GM19240 (cell line): ENCODE measurements around the gene TF.
"Not testable (repeated sequence)": the region's sequence is repeated elsewhere in the genome, so short reads cannot be mapped to it uniquely, and the experiment has no call there.

Experiments used
- DNase-seq: peaks from one replicate; pipeline ENCODE4 v3.0.0; 2011; ENCODE audit warnings: low spot score; ENCODE audit not compliant: insufficient read length

Gene TF

GRCh38 chr3:133763797-133764683 lies 17.8 kb downstream of the TF start:
- no peak for DNase-seq

DNA sequence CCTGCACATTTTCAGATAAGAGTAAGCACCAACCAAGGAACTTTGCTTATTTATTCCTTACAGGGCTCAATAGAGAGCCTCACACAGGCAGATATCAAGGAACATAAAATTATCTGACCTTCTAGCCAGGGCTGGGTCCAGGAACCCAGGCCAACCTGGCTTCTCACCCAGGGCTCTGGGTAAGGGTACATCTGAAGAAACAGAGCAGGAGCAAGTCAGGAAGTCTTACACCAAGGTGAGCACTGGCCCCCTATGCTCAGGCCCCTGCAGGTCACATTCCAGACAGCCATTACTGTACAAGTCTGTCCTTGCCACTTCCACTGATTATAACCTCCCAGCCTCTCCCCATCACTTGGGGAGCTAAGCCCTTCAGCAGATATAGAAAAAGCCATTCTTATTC lies 19.1 kb downstream of the TF start:
- no peak for DNase-seq

GRCh38 chr3:133767607-133768006 lies 21.4 kb downstream of the TF start:
- DNase-seq = no peak

GRCh38 chr3:133769536-133769935 lies 23.3 kb downstream of the TF start:
- no peak for DNase-seq

DNA sequence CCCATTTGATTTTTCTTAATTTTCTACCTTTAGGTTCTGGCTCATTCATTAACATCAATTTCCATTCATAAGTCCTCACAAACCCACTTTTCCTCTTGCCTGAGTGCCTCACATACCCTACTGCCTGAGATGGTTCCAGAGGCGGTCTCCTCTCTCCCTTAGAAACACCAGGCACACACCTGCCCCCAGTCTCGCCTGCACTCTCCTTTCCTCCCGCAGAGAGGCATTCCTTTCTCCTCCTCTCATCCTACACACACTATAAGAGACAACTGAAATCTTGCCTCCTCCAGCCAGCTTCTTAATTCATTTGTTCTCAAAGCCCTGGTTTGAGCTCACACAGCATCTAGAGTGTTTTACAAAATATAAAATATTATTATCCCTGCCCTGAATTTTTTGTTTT lies 27.5 kb downstream of the TF start:
- DNase-seq = no peak

- no peak for DNase-seq
Observed at GRCh38 chr3:133775309-133775708, 29.1 kb downstream of the TF start.

- DNase-seq = no peak
Observed at GRCh38 chr3:133775835-133776234, 29.6 kb downstream of the TF start.

DNA sequence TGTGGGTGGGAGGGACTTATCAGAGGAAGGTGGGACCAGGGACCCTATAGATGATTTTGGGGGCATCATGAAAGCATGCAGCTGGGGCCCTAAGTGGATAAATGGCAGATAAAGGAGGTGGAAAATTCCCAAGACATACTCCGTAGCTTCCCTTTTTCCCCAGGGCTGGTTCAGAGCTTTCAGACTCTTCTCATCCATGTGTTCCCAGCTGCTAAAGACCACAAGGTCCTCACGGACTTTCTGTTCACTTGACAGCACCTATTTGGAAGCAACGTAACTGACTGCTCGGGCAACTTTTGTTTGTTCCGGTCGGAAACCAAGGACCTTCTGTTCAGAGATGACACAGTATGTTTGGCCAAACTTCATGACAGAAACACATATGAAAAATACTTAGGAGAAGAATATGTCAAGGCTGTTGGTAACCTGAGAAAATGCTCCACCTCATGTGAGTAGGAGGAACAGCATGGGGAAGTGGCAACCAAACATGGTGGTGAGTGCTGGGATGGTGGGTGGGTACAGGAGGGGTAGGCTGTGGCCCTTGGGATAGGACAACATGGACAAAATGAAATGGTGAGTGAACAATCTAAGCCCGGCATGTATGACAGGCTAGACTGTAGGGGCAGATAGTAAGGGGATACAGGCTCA lies 30.7 kb downstream of the TF start:
- DNase-seq = no peak

- no peak for DNase-seq
Observed at GRCh38 chr3:133777807-133778568, 31.8 kb downstream of the TF start.

DNA sequence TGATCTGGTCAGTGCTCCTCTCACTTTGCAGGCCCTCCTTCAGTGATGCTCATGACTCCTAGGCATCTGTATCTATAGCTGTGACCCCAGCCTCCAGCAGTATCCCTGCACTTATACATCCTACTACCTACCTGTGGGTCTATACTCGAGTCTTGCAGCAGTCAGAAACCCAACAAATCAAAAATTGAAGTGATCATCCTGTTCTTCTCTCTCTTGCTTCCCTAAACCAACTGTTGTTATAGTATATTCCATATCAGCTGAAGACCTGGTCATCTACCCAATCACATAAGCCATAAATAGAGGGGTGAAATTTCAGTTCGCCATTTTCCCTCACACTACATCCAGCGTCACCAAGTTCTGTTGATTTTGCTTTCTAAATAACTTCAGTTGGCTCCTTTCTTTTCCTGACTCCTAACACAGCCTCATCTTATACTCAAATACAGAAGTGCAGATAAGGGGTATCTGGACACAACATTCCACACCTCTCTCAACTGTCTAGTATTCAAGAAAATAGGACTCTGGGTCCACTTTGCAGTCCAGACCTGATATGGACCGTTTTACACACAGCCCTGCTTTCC lies 33.5 kb downstream of the TF start:
- DNase-seq = no peak

GRCh38 chr3:133780756-133781155 lies 34.6 kb downstream of the TF start:
- not testable (repeated sequence) for DNase-seq

GRCh38 chr3:133781570-133781969 lies 35.4 kb downstream of the TF start:
- no peak for DNase-seq

- no peak for DNase-seq
Observed at GRCh38 chr3:133782454-133782853, 36.3 kb downstream of the TF start.

DNA sequence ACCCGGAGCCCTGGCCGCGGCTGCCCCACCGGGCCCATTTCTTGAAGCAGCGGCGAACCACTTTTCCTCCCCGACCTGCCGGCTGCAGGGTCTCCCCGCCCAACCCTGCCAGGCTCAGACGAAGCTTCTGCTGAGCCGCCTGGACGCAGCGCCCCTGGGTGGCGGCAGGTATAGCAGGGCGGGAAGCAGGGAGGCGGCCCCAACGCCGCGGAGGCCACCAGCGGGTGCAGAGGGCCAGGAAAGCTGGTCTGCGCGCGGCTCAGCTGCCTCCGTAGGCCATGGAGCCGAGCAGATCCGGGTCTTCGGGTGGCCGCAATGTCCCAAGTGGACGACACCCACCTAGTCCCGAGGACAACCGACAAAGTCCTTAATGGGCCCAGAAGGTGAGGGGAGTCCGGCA lies 37.6 kb downstream of the TF start:
- DNase-seq = no peak

DNA sequence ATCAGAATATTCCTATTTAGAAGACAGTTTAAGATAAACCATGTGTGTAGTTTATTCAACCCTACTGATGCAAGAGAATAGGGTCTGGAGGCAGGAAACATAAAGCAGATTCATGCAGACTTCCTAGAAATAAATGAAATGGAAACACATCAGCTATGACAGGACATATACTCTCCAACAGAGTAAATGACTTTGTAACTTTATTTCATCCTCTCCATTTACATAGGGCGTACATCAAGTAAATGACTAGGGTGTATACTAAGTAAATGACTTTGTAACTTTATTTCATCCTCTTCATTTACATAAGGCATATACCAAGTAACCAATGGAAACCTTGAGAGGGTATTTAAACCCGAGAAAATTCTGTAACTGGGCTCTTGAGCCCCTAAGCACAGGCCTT lies 41.8 kb downstream of the TF start:
- DNase-seq = no peak

GRCh38 chr3:133792171-133792763 lies 46.1 kb downstream of the TF start:
- DNase-seq = no peak

DNA sequence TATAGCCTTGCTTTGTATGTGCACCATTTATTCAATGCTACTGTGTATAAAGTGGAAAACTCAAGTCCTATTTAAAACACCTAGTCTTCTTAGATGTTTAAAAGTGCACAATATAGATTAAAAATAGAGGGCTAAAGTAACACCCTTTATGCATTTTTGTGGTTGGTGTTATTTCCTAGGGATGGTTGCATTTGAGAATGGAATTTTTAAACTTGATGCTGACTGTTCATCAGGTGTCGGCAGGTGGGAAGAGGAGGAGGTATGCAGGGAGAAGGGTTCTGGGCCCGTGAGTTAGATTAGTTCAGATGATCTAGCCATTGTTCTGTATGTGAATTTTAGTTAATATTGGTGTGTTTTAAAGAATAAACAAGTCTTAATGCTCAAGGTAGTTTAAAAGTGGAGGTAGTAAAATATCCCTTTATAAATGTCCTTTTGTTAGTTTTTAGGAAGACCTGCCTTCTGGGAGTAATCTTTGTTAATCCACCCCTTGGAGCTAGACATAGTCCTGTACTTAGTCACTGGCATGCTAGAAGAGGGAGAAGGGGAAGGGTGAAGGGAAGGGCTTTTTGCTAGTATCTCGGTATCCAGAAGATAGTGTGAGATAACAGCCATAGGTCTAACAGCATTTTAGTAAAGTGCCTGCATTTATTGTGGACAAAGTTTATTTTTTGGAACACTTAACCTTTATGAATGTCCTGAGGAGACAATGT lies 51.4 kb downstream of the TF start:
- no peak for DNase-seq

DNA sequence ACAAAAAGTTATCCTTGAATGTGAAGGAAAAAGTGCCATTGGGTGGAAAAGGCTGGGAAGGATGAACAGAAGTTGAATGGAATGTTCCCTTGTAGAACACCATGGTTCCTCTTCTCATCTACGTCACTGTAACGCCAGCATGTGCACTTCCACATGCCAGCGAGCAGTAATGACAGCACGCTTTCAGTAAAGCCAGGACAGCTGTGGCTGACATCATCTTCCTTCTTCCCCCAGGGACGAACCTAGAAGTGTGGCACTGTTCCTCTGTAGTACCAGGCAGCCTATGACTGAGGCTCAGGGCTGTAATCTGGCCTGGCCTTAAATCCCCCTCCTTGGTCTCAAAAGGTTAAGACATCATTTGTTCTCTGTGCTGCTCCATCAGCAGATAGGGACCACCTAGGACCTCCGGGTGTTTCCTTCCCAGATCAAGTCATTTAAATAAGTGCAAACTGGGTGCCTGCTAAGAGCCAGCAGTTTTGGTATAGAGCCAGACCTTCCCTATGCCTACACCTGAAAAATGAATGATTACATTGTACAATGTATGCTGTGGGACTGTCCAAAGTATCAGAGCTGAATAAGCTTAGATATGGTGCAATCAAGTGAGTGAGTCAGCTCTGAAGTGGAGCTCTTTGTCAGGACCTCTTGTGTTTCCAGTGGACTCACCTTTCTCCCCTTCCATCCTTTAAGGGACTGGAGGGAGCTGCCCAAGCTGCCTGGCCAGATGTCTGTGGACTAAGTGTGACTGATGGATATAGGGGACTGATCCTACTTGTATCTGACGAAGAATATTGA lies 53.8 kb downstream of the TF start:
- DNase-seq = no peak

GRCh38 chr3:133803469-133803868 lies 57.3 kb downstream of the TF start:
- DNase-seq = no peak

GRCh38 chr3:133804896-133805295 lies 58.7 kb downstream of the TF start:
- DNase-seq = no peak
